Activated naive CD8-positive, alpha-beta T cell treated with anti-CD3 and anti-CD28 coated beads for 36 hours (primary cell): ENCODE data around the gene C19orf38. TPM values are rescaled to one million over a fixed set of nuclear protein-coding genes. Genes with fewer than 3 reads are reported as not detected.

Experiments used
- DNase-seq: peaks from one replicate; pipeline ENCODE4 v3.0.0; 2021
- H3K27ac Mint-ChIP-seq: one replicate; pipeline ENCODE4 v1.8.0; 2022; ENCODE audit warnings: mild to moderate bottlenecking, moderate library complexity, mixed read lengths
- H3K27me3 Mint-ChIP-seq: one replicate; pipeline ENCODE4 v1.8.0; 2022; ENCODE audit warnings: mild to moderate bottlenecking, mixed read lengths
- H3K36me3 Mint-ChIP-seq: one replicate; pipeline ENCODE4 v1.8.0; 2021; ENCODE audit warnings: mild to moderate bottlenecking, mixed read lengths
- H3K4me1 Mint-ChIP-seq: one replicate; pipeline ENCODE4 v1.8.0; 2021; ENCODE audit warnings: mixed read lengths
- H3K4me3 Mint-ChIP-seq: one replicate; pipeline ENCODE4 v1.8.0; 2022; ENCODE audit warnings: mild to moderate bottlenecking, moderate library complexity, mixed read lengths
- H3K9me3 Mint-ChIP-seq: one replicate; pipeline ENCODE4 v1.8.0; 2022; ENCODE audit warnings: mixed read lengths
- total RNA-seq, 2 experiments: library from RNA; stranded (reverse); gene quantifications; one replicate each; pipeline ENCODE4 v1.2.3, GENCODE V29; 2021

Gene C19orf38
- total RNA-seq, 2 experiments from 2014 or later, result 1.8 to 2.0 TPM

- Mint-ChIP-seq H3K4me1 (peaks cover 7% of the 10 kb centered on the region), H3K9me3 (no peaks in the 10 kb centered on the region), H3K27me3 (no peaks in the 10 kb centered on the region), H3K27ac (no peak overlapping the region), H3K4me3 (no peak overlapping the region), H3K36me3 (peaks cover 3% of the 10 kb centered on the region)
- no peak for DNase-seq
Observed at GRCh38 chr19:10892256-10892655, 44.0 kb downstream of the C19orf38 start.

GRCh38 chr19:10894911-10895213 is 46.6 kb downstream of the C19orf38 start:
- Mint-ChIP-seq H3K4me1 (peaks cover 7% of the 10 kb centered on the region), H3K9me3 (no peaks in the 10 kb centered on the region), H3K27ac (no peak overlapping the region), H3K27me3 (no peaks in the 10 kb centered on the region), H3K4me3 (no peak overlapping the region), H3K36me3 (peaks cover 3% of the 10 kb centered on the region)
- DNase-seq, result no peak

- Mint-ChIP-seq H3K4me3 (no peak overlapping the region), H3K9me3 (no peaks in the 10 kb centered on the region), H3K4me1 (peaks cover 7% of the 10 kb centered on the region), H3K27ac (no peak overlapping the region), H3K27me3 (no peaks in the 10 kb centered on the region), H3K36me3 (peaks cover 3% of the 10 kb centered on the region)
- no peak for DNase-seq
Observed at GRCh38 chr19:10895363-10895762, 47.1 kb downstream of the C19orf38 start.

GRCh38 chr19:10895920-10896319 is 47.7 kb downstream of the C19orf38 start:
- no peak overlapping the region for H3K27ac Mint-ChIP-seq
- H3K4me3 Mint-ChIP-seq, result no peak overlapping the region
- no peak for DNase-seq
- H3K27me3 Mint-ChIP-seq, result no peaks in the 10 kb centered on the region
- peaks cover 3% of the 10 kb centered on the region for H3K36me3 Mint-ChIP-seq
- peaks cover 7% of the 10 kb centered on the region for H3K4me1 Mint-ChIP-seq
- no peaks in the 10 kb centered on the region for H3K9me3 Mint-ChIP-seq

- no peak overlapping the region for H3K27ac Mint-ChIP-seq
- no peaks in the 10 kb centered on the region for H3K9me3 Mint-ChIP-seq
- DNase-seq, result no peak
- no peaks in the 10 kb centered on the region for H3K27me3 Mint-ChIP-seq
- peaks cover 8% of the 10 kb centered on the region for H3K36me3 Mint-ChIP-seq
- peaks cover 7% of the 10 kb centered on the region for H3K4me1 Mint-ChIP-seq
- no peak overlapping the region for H3K4me3 Mint-ChIP-seq
Observed at GRCh38 chr19:10896851-10897526, 48.8 kb downstream of the C19orf38 start.

GRCh38 chr19:10898633-10899032 is 50.4 kb downstream of the C19orf38 start:
- no peak overlapping the region for H3K27ac Mint-ChIP-seq
- H3K9me3 Mint-ChIP-seq, result peaks cover 3% of the 10 kb centered on the region
- H3K27me3 Mint-ChIP-seq, result no peaks in the 10 kb centered on the region
- H3K4me3 Mint-ChIP-seq, result no peak overlapping the region
- H3K36me3 Mint-ChIP-seq, result peaks cover 17% of the 10 kb centered on the region
- DNase-seq, result no peak
- peaks cover 7% of the 10 kb centered on the region for H3K4me1 Mint-ChIP-seq

- peaks cover 16% of the 10 kb centered on the region for H3K36me3 Mint-ChIP-seq
- no peak overlapping the region for H3K4me3 Mint-ChIP-seq
- peaks cover 7% of the 10 kb centered on the region for H3K4me1 Mint-ChIP-seq
- no peak overlapping the region for H3K27ac Mint-ChIP-seq
- no peak for DNase-seq
- H3K27me3 Mint-ChIP-seq, result no peaks in the 10 kb centered on the region
- peaks cover 3% of the 10 kb centered on the region for H3K9me3 Mint-ChIP-seq
Observed at GRCh38 chr19:10899151-10899653, 51.0 kb downstream of the C19orf38 start.

- Mint-ChIP-seq H3K27ac (no peak overlapping the region), H3K36me3 (peaks cover 7% of the 10 kb centered on the region), H3K4me3 (no peak overlapping the region), H3K9me3 (peaks cover 1% of the 10 kb centered on the region), H3K4me1 (no peaks in the 10 kb centered on the region), H3K27me3 (no peaks in the 10 kb centered on the region)
- DNase-seq, result no peak
Observed at GRCh38 chr19:10907925-10908324, 59.7 kb downstream of the C19orf38 start.

- H3K4me3 Mint-ChIP-seq, result no peak overlapping the region
- no peaks in the 10 kb centered on the region for H3K27me3 Mint-ChIP-seq
- H3K9me3 Mint-ChIP-seq, result no peaks in the 10 kb centered on the region
- H3K4me1 Mint-ChIP-seq, result no peaks in the 10 kb centered on the region
- no peak for DNase-seq
- no peak overlapping the region for H3K27ac Mint-ChIP-seq
- H3K36me3 Mint-ChIP-seq, result peaks cover 2% of the 10 kb centered on the region
Observed at GRCh38 chr19:10908380-10908960, 60.3 kb downstream of the C19orf38 start.

- Mint-ChIP-seq H3K27ac (no peak overlapping the region), H3K9me3 (no peaks in the 10 kb centered on the region)
Observed at GRCh38 chr19:10911579-10912363, 63.6 kb downstream of the C19orf38 start.

GRCh38 chr19:10912619-10913018 is 64.4 kb downstream of the C19orf38 start:
- Mint-ChIP-seq H3K27ac (no peak overlapping the region), H3K9me3 (no peaks in the 10 kb centered on the region), H3K4me3 (no peak overlapping the region), H3K4me1 (no peaks in the 10 kb centered on the region), H3K27me3 (no peaks in the 10 kb centered on the region), H3K36me3 (peaks cover 2% of the 10 kb centered on the region)
- no peak for DNase-seq

More at GRCh38 chr19:10911579-10912363, 63.6 kb downstream of the C19orf38 start:
- H3K4me1 Mint-ChIP-seq, result no peaks in the 10 kb centered on the region
- no peaks in the 10 kb centered on the region for H3K27me3 Mint-ChIP-seq
- H3K4me3 Mint-ChIP-seq, result no peak overlapping the region
- no peak for DNase-seq
- peaks cover 2% of the 10 kb centered on the region for H3K36me3 Mint-ChIP-seq

GRCh38 chr19:10913716-10914340 is 65.6 kb downstream of the C19orf38 start:
- H3K36me3 Mint-ChIP-seq, result peaks cover 2% of the 10 kb centered on the region
- H3K4me1 Mint-ChIP-seq, result no peaks in the 10 kb centered on the region
- H3K27me3 Mint-ChIP-seq, result no peaks in the 10 kb centered on the region
- DNase-seq, result no peak
- no peak overlapping the region for H3K4me3 Mint-ChIP-seq
- no peak overlapping the region for H3K27ac Mint-ChIP-seq
- no peaks in the 10 kb centered on the region for H3K9me3 Mint-ChIP-seq

- H3K4me3 Mint-ChIP-seq, result no peak overlapping the region
- no peaks in the 10 kb centered on the region for H3K9me3 Mint-ChIP-seq
- H3K36me3 Mint-ChIP-seq, result no peaks in the 10 kb centered on the region
- no peak overlapping the region for H3K27ac Mint-ChIP-seq
- H3K27me3 Mint-ChIP-seq, result no peaks in the 10 kb centered on the region
- DNase-seq, result no peak
- no peaks in the 10 kb centered on the region for H3K4me1 Mint-ChIP-seq
Observed at GRCh38 chr19:10915130-10916091, 67.2 kb downstream of the C19orf38 start.

- no peak for DNase-seq
- no peak overlapping the region for H3K27ac Mint-ChIP-seq
- H3K36me3 Mint-ChIP-seq, result peaks cover 2% of the 10 kb centered on the region
- H3K27me3 Mint-ChIP-seq, result no peaks in the 10 kb centered on the region
- H3K4me3 Mint-ChIP-seq, result no peak overlapping the region
- no peaks in the 10 kb centered on the region for H3K4me1 Mint-ChIP-seq
- no peaks in the 10 kb centered on the region for H3K9me3 Mint-ChIP-seq
Observed at GRCh38 chr19:10916602-10917001, 68.4 kb downstream of the C19orf38 start.
